Liver (tissue), 9 donors: ENCODE measurements around the gene UBE2V1. TPM values are rescaled to one million over a fixed set of nuclear protein-coding genes. Genes with fewer than 3 reads are reported as not detected.

Experiments
- DNase-seq: peaks from one replicate; pipeline ENCODE4 v3.0.0-alpha.2; 2017; ENCODE audit warnings: low spot score
- H3K27ac ChIP-seq, 2 donors: one replicate each; pipeline ENCODE4 v1.7.0; 2013; ENCODE audit warnings: inconsistent platforms in 2 of 2, low read length in 2 of 2, control low read depth in 1 of 2, low read depth in 1 of 2, mild to moderate bottlenecking in 1 of 2
- H3K27me3 ChIP-seq, 4 donors: one replicate each; pipeline versions ENCODE4 v1.6.1 to v1.7.0; 2013; ENCODE audit warnings: low read length in 3 of 4, inconsistent platforms in 1 of 4, mild to moderate bottlenecking in 1 of 4, moderate library complexity in 1 of 4; ENCODE audit not compliant: control insufficient read depth in 4 of 4, insufficient read depth in 4 of 4
- H3K36me3 ChIP-seq, 4 donors: one replicate each; pipeline versions ENCODE4 v1.6.1 to v1.7.0; 2013; ENCODE audit warnings: low read length in 3 of 4, mild to moderate bottlenecking in 3 of 4, low read depth in 1 of 4, moderate library complexity in 1 of 4; ENCODE audit not compliant: control insufficient read depth in 4 of 4, insufficient read depth in 3 of 4
- H3K4me1 ChIP-seq, 4 donors: one replicate each; pipeline versions ENCODE4 v1.6.1 to v1.7.0; 2013; ENCODE audit warnings: low read length in 3 of 4, mild to moderate bottlenecking in 3 of 4, moderate library complexity in 1 of 4; ENCODE audit not compliant: control insufficient read depth in 4 of 4, insufficient read depth in 4 of 4
- H3K4me3 ChIP-seq, 3 donors: one replicate each; pipeline versions ENCODE4 v1.6.1 to v1.7.0; 2013; ENCODE audit warnings: low read length in 3 of 3, control low read depth in 1 of 3, low read depth in 1 of 3, mild to moderate bottlenecking in 1 of 3
- H3K9ac ChIP-seq, 2 donors: one replicate each; pipeline ENCODE4 v1.7.0; 2013; ENCODE audit warnings: low read length in 2 of 2, mild to moderate bottlenecking in 2 of 2, moderate library complexity in 2 of 2, control low read depth in 1 of 2, low read depth in 1 of 2
- H3K9me3 ChIP-seq, 4 donors: one replicate each; pipeline versions ENCODE4 v1.6.1 to v1.7.0; 2013; ENCODE audit warnings: low read length in 3 of 4; ENCODE audit not compliant: control insufficient read depth in 4 of 4
- ATF3 ChIP-seq: IDR thresholded peaks from 2 replicates; pipeline ENCODE4 v1.6.1; 2016; ENCODE audit warnings: antibody characterized with exemption
- CTCF ChIP-seq: fragments of 150-350 bp; IDR thresholded peaks from 2 replicates; pipeline ENCODE4 v1.5.1; 2017; ENCODE audit warnings: improper control_type of control experiment, low read depth, low read length; ENCODE audit not compliant: missing input control
- EGR1 ChIP-seq, 2 donors: IDR thresholded peaks; 2 replicates each; pipeline ENCODE4 v1.6.1; 2016 to 2018; ENCODE audit warnings: antibody characterized with exemption in 2 of 2, low read depth in 2 of 2
- FOXA1 ChIP-seq: IDR thresholded peaks from 2 replicates; pipeline ENCODE4 v1.6.1; 2016; ENCODE audit warnings: antibody characterized with exemption
- FOXA2 ChIP-seq: IDR thresholded peaks from 2 replicates; pipeline ENCODE4 v1.6.1; 2016; ENCODE audit warnings: antibody characterized with exemption
- GABPA ChIP-seq, 2 donors: IDR thresholded peaks in 1 of 2; conservative IDR thresholded peaks in 1 of 2; 2 replicates each; pipeline ENCODE4 v1.6.1; 2016; ENCODE audit warnings: antibody characterized with exemption in 2 of 2, mild to moderate bottlenecking in 1 of 2, moderate library complexity in 1 of 2
- HNF4A ChIP-seq, 2 donors: conservative IDR thresholded peaks; 2 replicates each; pipeline ENCODE4 v1.6.1; 2016; ENCODE audit warnings: antibody characterized with exemption in 2 of 2, mild to moderate bottlenecking in 2 of 2
- HNF4G ChIP-seq: IDR thresholded peaks from 2 replicates; pipeline ENCODE4 v1.6.1; 2016; ENCODE audit warnings: antibody characterized with exemption
- JUND ChIP-seq, 2 donors: IDR thresholded peaks; 2 replicates each; pipeline ENCODE4 v1.6.1; 2016; ENCODE audit warnings: antibody characterized with exemption in 2 of 2
- MAX ChIP-seq: IDR thresholded peaks from 2 replicates; pipeline ENCODE4 v1.6.1; 2016; ENCODE audit warnings: antibody characterized with exemption
- NR2F2 ChIP-seq: IDR thresholded peaks from 2 replicates; pipeline ENCODE4 v1.6.1; 2016; ENCODE audit warnings: antibody characterized with exemption
- RAD21 ChIP-seq, 2 donors: IDR thresholded peaks; 2 replicates each; pipeline ENCODE4 v1.6.1; 2016; ENCODE audit warnings: antibody characterized with exemption in 2 of 2, mild to moderate bottlenecking in 2 of 2
- REST ChIP-seq: IDR thresholded peaks from 2 replicates; pipeline ENCODE4 v1.6.1; 2016; ENCODE audit warnings: antibody characterized with exemption, mild to moderate bottlenecking
- RXRA ChIP-seq, 2 donors: IDR thresholded peaks; 2 replicates each; pipeline ENCODE4 v1.6.1; 2017 to 2018; ENCODE audit warnings: antibody characterized with exemption in 2 of 2, mild to moderate bottlenecking in 1 of 2
- SP1 ChIP-seq: IDR thresholded peaks from 2 replicates; pipeline ENCODE4 v1.6.1; 2018; ENCODE audit warnings: antibody characterized with exemption, mild to moderate bottlenecking
- TAF1 ChIP-seq: conservative IDR thresholded peaks from 2 replicates; pipeline ENCODE4 v1.6.1; 2016; ENCODE audit warnings: antibody characterized with exemption, mild to moderate bottlenecking
- YY1 ChIP-seq: IDR thresholded peaks from 2 replicates; pipeline ENCODE4 v1.6.1; 2016; ENCODE audit warnings: antibody characterized with exemption, mild to moderate bottlenecking
- ZBTB33 ChIP-seq: IDR thresholded peaks from 2 replicates; pipeline ENCODE4 v1.6.1; 2016; ENCODE audit warnings: antibody characterized with exemption
- WGBS: extraction: QIAGEN DNeasy Blood & Tissue Kit; methylation state at CpG from one replicate; pipeline ENCODE4 v1.1.7; 2013; 5-methylcytosine and 5-hydroxymethylcytosine counted together
- polyA plus RNA-seq, 2 donors: library from polyadenylated mRNA; stranded (reverse) in 1 of 2; unstranded in 1 of 2; fragments of 200-250 nt in 1 of 2; fragments of >200 nt in 1 of 2; fragmentation: Nextera tagmentation in 1 of 2; extraction: Ambion mirVana in 1 of 2; gene quantifications; one replicate each; pipeline versions ENCODE4 v1.2.1 to v1.2.3, GENCODE V29; 2013 to 2015
- total RNA-seq, 2 donors: library from RNA; depleted of rRNA; stranded (reverse); fragments of >200 nt; gene quantifications; one replicate each; pipeline ENCODE4 v1.2.3, GENCODE V29; 2014
- donor health status: healthy.
- donor health status: healthy.
- donor health status: healthy.
- donor health status: healthy.
- donor health status: healthy.

UBE2V1 gene
- total and polyA plus RNA-seq, 4 donors, result 27.9 to 53.0 (median 34.2) TPM

- DNase-seq, result no peak
- no peaks in the 10 kb centered on the region for H3K9me3 ChIP-seq
- H3K36me3 ChIP-seq, result no peaks in the 10 kb centered on the region
- 80% methylated on average over 6 of the region's 6 CpGs for WGBS
- H3K27me3 ChIP-seq, result no peaks in the 10 kb centered on the region
- no peaks in the 10 kb centered on the region for H3K4me1 ChIP-seq
- no peak for TF ChIP-seq CTCF
- no peak overlapping the region for H3K4me3 ChIP-seq
- H3K9ac ChIP-seq, result no peak overlapping the region
- no peak overlapping the region for H3K27ac ChIP-seq
Observed at GRCh38 chr20:50061151-50062005, 51.6 kb downstream of the UBE2V1 start.

- no peaks in the 10 kb centered on the region for H3K27me3 ChIP-seq
- H3K4me1 ChIP-seq, result no peaks in the 10 kb centered on the region
- H3K9ac ChIP-seq, result no peak overlapping the region
- no peaks in the 10 kb centered on the region for H3K36me3 ChIP-seq
- TF ChIP-seq ZBTB33 (no peak), RXRA (IDR thresholded peaks at IDR 0.05) (no peak), ATF3 (no peak), SP1 (no peak), FOXA2 (no peak), EGR1 (IDR thresholded peaks at IDR 0.05; ENCODE audit: low read depth in 2 of 2) (no peak), MAX (no peak), TAF1 (no peak), GABPA (IDR thresholded peaks at IDR 0.05 in 1 of 2, conservative IDR thresholded peaks at IDR 0.05 in 1 of 2) (no peak), NR2F2 (no peak), REST (no peak), RAD21 (IDR thresholded peaks at IDR 0.05) (no peak), CTCF (no peak), HNF4G (no peak), JUND (IDR thresholded peaks at IDR 0.05) (no peak), YY1 (no peak), FOXA1 (no peak), HNF4A (conservative IDR thresholded peaks at IDR 0.05) (no peak)
- DNase-seq, result no peak
- H3K27ac ChIP-seq, result no peak overlapping the region
- H3K4me3 ChIP-seq, result no peak overlapping the region
- no peaks in the 10 kb centered on the region for H3K9me3 ChIP-seq
- 78% methylated on average over 11 of the region's 11 CpGs for WGBS
Observed at GRCh38 chr20:50058662-50059402, 54.1 kb downstream of the UBE2V1 start.
